CD4-positive, alpha-beta T cell (primary cell): ENCODE measurements around the gene GNAQ. TPM values are rescaled to one million over a fixed set of nuclear protein-coding genes. Genes with fewer than 3 reads are reported as not detected.

Source experiments
- ATAC-seq: fragments of 200-7000 bp; cut with Tn5 transposase; one replicate; pipeline ENCODE4 v1.10.0; 2022; ENCODE audit warnings: mild to moderate bottlenecking; ENCODE audit not compliant: poor library complexity
- CTCF ChIA-PET: fragments of 350-600 bp; sonication (Branson Sonifier 250); formaldehyde crosslinking; loops from one replicate; lab custom pipeline; 2021; ENCODE audit warnings: antibody characterized with exemption, inconsistent platforms; lab: Charles Lee
- POLR2A ChIA-PET: fragments of 350-600 bp; sonication (Branson Sonifier 250); formaldehyde crosslinking; loops from one replicate; lab custom pipeline; 2021; ENCODE audit warnings: antibody characterized with exemption, inconsistent platforms; lab: Charles Lee
- DNase-seq, 14 experiments: peaks; one replicate each; pipeline ENCODE4 v3.0.0-alpha.2; 2013 to 2020; ENCODE audit warnings: mixed read lengths in 2 of 14
- H3K27ac ChIP-seq, 2 donors: one replicate each; pipeline versions ENCODE4 v1.5.1 to v1.7.0; 2013; ENCODE audit warnings: low read length in 2 of 2, low read depth in 1 of 2, mild to moderate bottlenecking in 1 of 2
- H3K27me3 ChIP-seq, 2 experiments: 1 replicate in 1 of 2; 2 replicates in 1 of 2; pipeline versions ENCODE4 v1.6.1 to v1.7.0; 2013; ENCODE audit warnings: low read length in 2 of 2, control low read depth in 1 of 2, mild to moderate bottlenecking in 1 of 2, moderate library complexity in 1 of 2; ENCODE audit not compliant: insufficient read depth in 2 of 2, control insufficient read depth in 1 of 2
- H3K36me3 ChIP-seq: one replicate; pipeline ENCODE4 v1.6.1; 2013; ENCODE audit warnings: low read length, control low read depth; ENCODE audit not compliant: insufficient read depth
- H3K4me1 ChIP-seq: one replicate; pipeline ENCODE4 v1.6.1; 2013; ENCODE audit warnings: low read length, control low read depth; ENCODE audit not compliant: insufficient read depth
- H3K4me3 ChIP-seq: one replicate; pipeline ENCODE4 v1.5.1; 2013; ENCODE audit warnings: mild to moderate bottlenecking, low read length, moderate library complexity
- H3K9me3 ChIP-seq, 2 experiments: 1 replicate in 1 of 2; 2 replicates in 1 of 2; pipeline versions ENCODE4 v1.6.1 to v1.7.0; 2013; ENCODE audit warnings: low read length in 2 of 2, mild to moderate bottlenecking in 2 of 2, control low read depth in 1 of 2, moderate library complexity in 1 of 2; ENCODE audit not compliant: control insufficient read depth in 1 of 2, insufficient read depth in 1 of 2
- H3K27ac Mint-ChIP-seq: one replicate; pipeline ENCODE4 v1.8.0; 2020; ENCODE audit warnings: mixed read lengths
- H3K27me3 Mint-ChIP-seq: one replicate; pipeline ENCODE4 v1.8.0; 2021; ENCODE audit warnings: mixed read lengths
- H3K36me3 Mint-ChIP-seq: one replicate; pipeline ENCODE4 v1.8.0; 2021; ENCODE audit warnings: low read depth, mixed read lengths
- H3K4me1 Mint-ChIP-seq: one replicate; pipeline ENCODE4 v1.8.0; 2021; ENCODE audit warnings: low read depth, mixed read lengths
- H3K4me3 Mint-ChIP-seq: one replicate; pipeline ENCODE4 v1.8.0; 2020; ENCODE audit warnings: mild to moderate bottlenecking, mixed read lengths
- H3K9me3 Mint-ChIP-seq: one replicate; pipeline ENCODE4 v1.8.0; 2020; ENCODE audit warnings: mixed read lengths
- intact Hi-C, 2 experiments: fragments of 100-400 bp; cut with DNase I in 1 of 2; cut with micrococcal nuclease in 1 of 2; formaldehyde crosslinking; loops; one replicate each; pipeline versions ENCODE4 v1.15.1 to v1.9.0; 2023 to 2025; cut with DNase I, micrococcal nuclease
- total RNA-seq, 174 experiments: library from RNA in 2 of 174; stranded (reverse) in 2 of 174; gene quantifications; one replicate each; pipeline ENCODE4 v1.2.3 and lab custom pipeline; 2021 to 2026
- TF ChIP-seq, protein P1 (sequence below): fragments of 200-600 bp; IDR thresholded peaks from one replicate; pipeline ENCODE4 v1.8.0; 2022; ENCODE audit warnings: antibody characterized with exemption, mild to moderate bottlenecking

The GNAQ gene
- total RNA-seq, 2 experiments from 2014 or later: 55.5 to 55.9 TPM

DNA sequence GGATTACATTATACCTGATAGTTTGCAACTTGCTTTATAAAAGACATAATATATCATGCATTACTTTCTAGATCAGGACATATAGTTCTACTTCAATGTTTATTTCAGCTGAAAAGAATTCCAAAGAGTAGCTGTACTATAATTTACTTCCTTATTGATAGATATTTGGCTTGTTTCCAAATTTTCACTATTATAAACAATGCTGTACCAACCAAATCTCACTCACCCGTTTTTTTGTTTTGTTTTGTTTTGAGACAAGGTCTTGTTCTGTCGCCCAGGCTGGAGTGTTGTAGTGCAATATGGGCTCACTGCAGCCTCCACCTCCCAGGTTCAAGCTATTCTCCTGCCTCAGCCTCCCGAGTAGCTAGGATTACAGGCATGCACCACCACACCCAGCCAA, 132.7 kb downstream of the GNAQ start:
- H3K9me3 ChIP-seq: no peaks in the 10 kb centered on the region
- no peaks in the 10 kb centered on the region for H3K27me3 ChIP-seq
- Mint-ChIP-seq H3K4me1 (peaks cover 43% of the 10 kb centered on the region), H3K36me3 (peaks cover 25% of the 10 kb centered on the region), H3K27me3 (no peaks in the 10 kb centered on the region), H3K27ac (no peak overlapping the region), H3K9me3 (no peaks in the 10 kb centered on the region), H3K4me3 (no peak overlapping the region)
- no peak overlapping the region for H3K27ac ChIP-seq
- no peak for ATAC-seq
- no peak overlapping the region for H3K4me3 ChIP-seq
- H3K4me1 ChIP-seq: no peaks in the 10 kb centered on the region
- ChIA-PET CTCF (interaction anchor here (1.6 kb wide), 1 partner anchor 12 kb away, joined by 4 read pairs; no protein-coding TSS in a partner anchor), POLR2A (interaction anchor here (0.7 kb wide), 1 partner anchor 13 kb away, joined by 3 read pairs; no protein-coding TSS in a partner anchor)
- H3K36me3 ChIP-seq: peaks cover 8% of the 10 kb centered on the region
- TF ChIP-seq, protein P1, sequence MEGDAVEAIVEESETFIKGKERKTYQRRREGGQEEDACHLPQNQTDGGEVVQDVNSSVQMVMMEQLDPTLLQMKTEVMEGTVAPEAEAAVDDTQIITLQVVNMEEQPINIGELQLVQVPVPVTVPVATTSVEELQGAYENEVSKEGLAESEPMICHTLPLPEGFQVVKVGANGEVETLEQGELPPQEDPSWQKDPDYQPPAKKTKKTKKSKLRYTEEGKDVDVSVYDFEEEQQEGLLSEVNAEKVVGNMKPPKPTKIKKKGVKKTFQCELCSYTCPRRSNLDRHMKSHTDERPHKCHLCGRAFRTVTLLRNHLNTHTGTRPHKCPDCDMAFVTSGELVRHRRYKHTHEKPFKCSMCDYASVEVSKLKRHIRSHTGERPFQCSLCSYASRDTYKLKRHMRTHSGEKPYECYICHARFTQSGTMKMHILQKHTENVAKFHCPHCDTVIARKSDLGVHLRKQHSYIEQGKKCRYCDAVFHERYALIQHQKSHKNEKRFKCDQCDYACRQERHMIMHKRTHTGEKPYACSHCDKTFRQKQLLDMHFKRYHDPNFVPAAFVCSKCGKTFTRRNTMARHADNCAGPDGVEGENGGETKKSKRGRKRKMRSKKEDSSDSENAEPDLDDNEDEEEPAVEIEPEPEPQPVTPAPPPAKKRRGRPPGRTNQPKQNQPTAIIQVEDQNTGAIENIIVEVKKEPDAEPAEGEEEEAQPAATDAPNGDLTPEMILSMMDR: no peak
- DNase-seq: no peak
- intact Hi-C loops: no loop called here

DNA sequence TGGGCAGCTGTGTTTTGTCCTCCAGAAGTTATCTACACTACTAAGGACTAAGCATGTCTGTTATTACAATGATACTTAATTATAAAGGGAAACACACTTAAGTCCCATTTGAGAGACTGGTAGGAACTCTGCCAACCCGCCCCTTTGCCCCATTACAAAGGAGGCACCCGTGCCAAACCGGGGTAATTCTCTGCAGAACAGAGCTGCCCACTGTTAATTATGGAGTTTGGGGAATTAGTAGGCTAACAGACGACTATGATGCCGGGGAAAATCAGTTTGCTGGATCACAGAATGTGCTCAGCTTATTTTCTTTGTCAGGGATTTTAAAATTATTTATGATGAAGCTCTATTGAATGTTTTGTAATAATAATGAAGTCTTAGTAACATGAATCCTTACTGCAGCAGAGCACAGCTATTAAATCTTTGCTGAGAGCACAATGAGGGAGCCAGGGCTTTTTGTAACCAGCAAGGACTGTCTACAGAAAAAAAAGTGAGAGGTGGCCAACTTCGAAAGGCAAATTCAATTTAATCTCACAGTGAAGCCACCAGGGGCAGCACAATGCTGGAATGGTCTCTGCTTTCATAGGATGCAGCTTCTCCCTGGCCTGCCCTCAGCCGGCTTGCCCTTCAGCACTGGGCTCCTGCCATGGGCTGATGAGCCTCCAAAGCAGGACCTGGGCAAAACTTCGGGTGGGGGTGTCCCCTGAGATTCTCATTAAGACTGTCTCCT, 134.5 kb downstream of the GNAQ start:
- H3K27me3 ChIP-seq: no peaks in the 10 kb centered on the region
- no peak overlapping the region for H3K27ac ChIP-seq
- H3K36me3 ChIP-seq: peaks cover 5% of the 10 kb centered on the region
- DNase-seq (peak in 1 of 14 experiments; percentile 9), ATAC-seq (no peak)
- ChIA-PET POLR2A (interaction anchor here (0.5 kb wide), 1 partner anchor 11 kb away, joined by 3 read pairs; no protein-coding TSS in a partner anchor), CTCF (interaction anchor here (1.0 kb wide), 1 partner anchor 26 kb away, joined by 3 read pairs; no protein-coding TSS in a partner anchor)
- no peaks in the 10 kb centered on the region for H3K9me3 ChIP-seq
- Mint-ChIP-seq H3K4me1 (peaks cover 43% of the 10 kb centered on the region), H3K36me3 (peaks cover 23% of the 10 kb centered on the region), H3K9me3 (no peaks in the 10 kb centered on the region), H3K27me3 (no peaks in the 10 kb centered on the region), H3K27ac (no peak overlapping the region), H3K4me3 (no peak overlapping the region)
- TF ChIP-seq, protein P1: no peak
- intact Hi-C loops: no loop called here
- H3K4me1 ChIP-seq: no peaks in the 10 kb centered on the region
- H3K4me3 ChIP-seq: no peak overlapping the region

DNA sequence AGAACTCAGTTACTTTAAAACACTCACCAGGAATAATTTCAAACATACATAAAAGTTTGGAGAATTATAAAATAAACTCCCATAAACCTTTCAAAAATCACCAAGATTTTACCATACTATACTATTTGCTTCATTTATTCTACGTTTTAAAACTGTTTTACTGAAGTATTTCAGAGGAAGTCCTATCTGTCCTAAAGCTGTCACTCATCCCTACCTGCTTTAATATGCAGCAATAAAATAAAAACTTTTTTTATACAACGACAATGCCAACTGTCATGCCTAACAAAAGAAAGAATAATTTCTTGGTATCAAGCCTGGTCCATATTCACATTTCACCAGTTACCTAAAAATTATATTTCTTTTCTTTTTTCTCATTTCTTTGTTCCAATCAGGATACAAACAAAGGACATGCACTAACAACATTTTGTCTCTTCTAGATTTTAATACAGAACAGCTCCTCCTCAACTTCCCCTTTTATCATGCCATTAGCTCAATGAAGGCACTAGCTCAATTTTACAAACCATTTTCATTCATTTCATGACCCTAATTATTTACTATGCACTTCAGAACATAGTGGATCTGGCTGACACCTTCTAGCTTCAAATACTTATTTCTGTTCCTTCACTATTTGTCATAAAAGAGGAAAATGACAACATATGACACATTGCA, 135.2 kb downstream of the GNAQ start:
- Histone ChIP-seq H3K27ac (no peak overlapping the region), H3K9me3 (no peaks in the 10 kb centered on the region), H3K4me1 (no peaks in the 10 kb centered on the region), H3K27me3 (no peaks in the 10 kb centered on the region), H3K4me3 (no peak overlapping the region), H3K36me3 (peaks cover 5% of the 10 kb centered on the region)
- Mint-ChIP-seq H3K4me1 (peaks cover 42% of the 10 kb centered on the region), H3K9me3 (no peaks in the 10 kb centered on the region), H3K4me3 (no peak overlapping the region), H3K27me3 (no peaks in the 10 kb centered on the region), H3K36me3 (peaks cover 20% of the 10 kb centered on the region), H3K27ac (no peak overlapping the region)
- no peak for ATAC-seq
- CTCF ChIA-PET: interaction anchor here (1.0 kb wide), 1 partner anchor 26 kb away, joined by 3 read pairs; no protein-coding TSS in a partner anchor
- no peak for DNase-seq
- intact Hi-C loops: no loop called here
- POLR2A ChIA-PET: interaction anchor here (0.5 to 1.3 kb wide), 2 partner anchors 10 to 57 kb away, joined by 3 read pairs; no protein-coding TSS in a partner anchor
- TF ChIP-seq, protein P1: no peak
